ENCODE results near the gene NISCH. TPM values are rescaled to one million over a fixed set of nuclear protein-coding genes. Genes with fewer than 3 reads are reported as not detected.

NISCH gene
- total RNA-seq, 1 experiment from 2014 or later: 48.6 TPM

- BruUV-seq (replicated peaks): no TSS peak
- intact Hi-C loops (cut with micrococcal nuclease; ENCODE audit: unreplicated experiment): no loop called here
- no peak for TF ChIP-seq EZH2 (IDR thresholded peaks at IDR 0.05; ENCODE audit: borderline replicate concordance, low read depth, low read length, poor library complexity, severe bottlenecking)
- TF ChIP-seq CTCF (conservative IDR thresholded peaks at IDR 0.05; ENCODE audit: low read depth, low read length): no peak
- ChIA-PET CTCF (no interaction called here), POLR2A (ENCODE audit: low non-redundant PET) (no interaction called here)
- H3K4me1 ChIP-seq (ENCODE audit: insufficient read depth, low read length, poor library complexity, severe bottlenecking): peaks cover 2% of the 10 kb centered on the region
- no peak for DNase-seq (ENCODE audit: low spot score)
- no peak overlapping the region for H3K4me3 ChIP-seq (ENCODE audit: low read depth, low read length, poor library complexity, severe bottlenecking)
- H3K27ac ChIP-seq (ENCODE audit: low read depth, low read length, poor library complexity, severe bottlenecking): no peak overlapping the region
- H3K36me3 ChIP-seq (ENCODE audit: insufficient read depth, low read length, poor library complexity, severe bottlenecking): peaks cover 8% of the 10 kb centered on the region
- no peaks in the 10 kb centered on the region for H3K27me3 ChIP-seq (replicated peaks; ENCODE audit: insufficient read depth, low read depth, low read length, poor library complexity)
- H3K9me3 ChIP-seq (ENCODE audit: low read depth, low read length, poor library complexity, severe bottlenecking): no peaks in the 10 kb centered on the region
These were observed 64.2 kb downstream of the NISCH start for GRCh38 chr3:52519445-52520140.

- Histone ChIP-seq H3K9me3 (ENCODE audit: low read depth, low read length, poor library complexity, severe bottlenecking) (no peaks in the 10 kb centered on the region), H3K4me1 (ENCODE audit: insufficient read depth, low read length, poor library complexity, severe bottlenecking) (peaks cover 5% of the 10 kb centered on the region), H3K27ac (ENCODE audit: low read depth, low read length, poor library complexity, severe bottlenecking) (no peak overlapping the region), H3K27me3 (replicated peaks; ENCODE audit: insufficient read depth, low read depth, low read length, poor library complexity) (no peaks in the 10 kb centered on the region), H3K4me3 (ENCODE audit: low read depth, low read length, poor library complexity, severe bottlenecking) (no peak overlapping the region), H3K36me3 (ENCODE audit: insufficient read depth, low read length, poor library complexity, severe bottlenecking) (peaks cover 9% of the 10 kb centered on the region)
- ChIA-PET CTCF (no interaction called here), POLR2A (ENCODE audit: low non-redundant PET) (no interaction called here)
- DNase-seq (ENCODE audit: low spot score): no peak
- intact Hi-C loops (cut with micrococcal nuclease; ENCODE audit: unreplicated experiment): no loop called here
- no peak for TF ChIP-seq EZH2 (IDR thresholded peaks at IDR 0.05; ENCODE audit: borderline replicate concordance, low read depth, low read length, poor library complexity, severe bottlenecking)
- TF ChIP-seq CTCF (conservative IDR thresholded peaks at IDR 0.05; ENCODE audit: low read depth, low read length): no peak
- BruUV-seq (replicated peaks): no TSS peak
These were observed 64.8 kb downstream of the NISCH start for GRCh38 chr3:52520141-52520667.

- H3K27ac ChIP-seq (ENCODE audit: low read depth, low read length, poor library complexity, severe bottlenecking): no peak overlapping the region
- peaks cover 5% of the 10 kb centered on the region for H3K4me1 ChIP-seq (ENCODE audit: insufficient read depth, low read length, poor library complexity, severe bottlenecking)
- no TSS peak for BruUV-seq (replicated peaks)
- no peaks in the 10 kb centered on the region for H3K27me3 ChIP-seq (replicated peaks; ENCODE audit: insufficient read depth, low read depth, low read length, poor library complexity)
- H3K4me3 ChIP-seq (ENCODE audit: low read depth, low read length, poor library complexity, severe bottlenecking): no peak overlapping the region
- intact Hi-C loops (cut with micrococcal nuclease; ENCODE audit: unreplicated experiment): no loop called here
- ChIA-PET POLR2A (ENCODE audit: low non-redundant PET) (no interaction called here), CTCF (no interaction called here)
- TF ChIP-seq EZH2 (IDR thresholded peaks at IDR 0.05; ENCODE audit: borderline replicate concordance, low read depth, low read length, poor library complexity, severe bottlenecking): no peak
- TF ChIP-seq CTCF (conservative IDR thresholded peaks at IDR 0.05; ENCODE audit: low read depth, low read length): no peak
- no peak for DNase-seq (ENCODE audit: low spot score)
- no peaks in the 10 kb centered on the region for H3K9me3 ChIP-seq (ENCODE audit: low read depth, low read length, poor library complexity, severe bottlenecking)
- peaks cover 9% of the 10 kb centered on the region for H3K36me3 ChIP-seq (ENCODE audit: insufficient read depth, low read length, poor library complexity, severe bottlenecking)
These were observed 65.5 kb downstream of the NISCH start for GRCh38 chr3:52520716-52521487.
